ENCODE measurements around the gene TNP2. TPM values are rescaled to one million over a fixed set of nuclear protein-coding genes. Genes with fewer than 3 reads are reported as not detected.
"Not testable (repeated sequence)": the region's sequence is repeated elsewhere in the genome, so short reads cannot be mapped to it uniquely, and the experiment has no call there.

Gene TNP2
- total RNA-seq, 2 donors from 2014 or later = not detected

- DNase-seq (ENCODE audit: low spot score) = no peak
- H3K4me3 Mint-ChIP-seq = peak overlapping the region; percentile 91
- H3K36me3 Mint-ChIP-seq = no peaks in the 10 kb centered on the region
- ATAC-seq = no peak
- H3K9me3 Mint-ChIP-seq = no peaks in the 10 kb centered on the region
- H3K4me1 Mint-ChIP-seq (ENCODE audit: low read depth in 2 of 2) = peaks cover 57 to 68% of the 10 kb centered on the region in 2 donors
- H3K27me3 Mint-ChIP-seq = no peaks in the 10 kb centered on the region
- H3K27ac Mint-ChIP-seq = peak overlapping the region; percentile 91 to 94
Observed at GRCh38 chr16:11231367-11231970, 37.7 kb downstream of the TNP2 start.

GRCh38 chr16:11229906-11230305, 39.2 kb downstream of the TNP2 start:
- H3K4me1 Mint-ChIP-seq (ENCODE audit: low read depth in 2 of 2) = peaks cover 60 to 75% of the 10 kb centered on the region in 2 donors
- H3K9me3 Mint-ChIP-seq = no peaks in the 10 kb centered on the region
- ATAC-seq = no peak
- DNase-seq (ENCODE audit: low spot score) = no peak
- H3K27ac Mint-ChIP-seq = peak overlapping the region; percentile 91 to 94
- H3K36me3 Mint-ChIP-seq = no peaks in the 10 kb centered on the region
- H3K27me3 Mint-ChIP-seq = no peaks in the 10 kb centered on the region
- no peak overlapping the region for H3K4me3 Mint-ChIP-seq

DNA sequence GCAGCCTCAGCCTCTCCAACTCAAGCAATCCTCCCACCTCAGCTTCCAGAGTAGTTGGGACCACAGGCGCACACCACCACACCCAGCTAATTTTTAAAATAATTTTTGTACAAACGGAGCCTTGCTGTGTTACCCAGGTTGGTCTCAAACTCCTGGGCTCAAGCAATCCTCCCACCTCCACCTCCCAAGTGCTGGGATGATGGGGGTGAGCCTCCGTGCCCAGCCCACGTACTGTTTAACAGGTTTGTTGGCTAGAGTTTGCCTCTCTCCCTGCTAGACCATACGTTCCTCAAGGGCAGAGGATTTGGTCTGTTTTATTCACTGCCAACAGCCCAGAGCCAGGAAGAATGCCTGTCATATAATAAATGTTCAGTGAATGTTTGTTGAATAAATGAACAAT, 39.7 kb downstream of the TNP2 start:
- DNase-seq (ENCODE audit: low spot score) (no peak), ATAC-seq (no peak)
- H3K4me1 Mint-ChIP-seq (ENCODE audit: low read depth in 2 of 2) = peaks cover 61 to 75% of the 10 kb centered on the region in 2 donors
- no peaks in the 10 kb centered on the region for H3K9me3 Mint-ChIP-seq
- H3K27me3 Mint-ChIP-seq = no peaks in the 10 kb centered on the region
- H3K27ac Mint-ChIP-seq = peak overlapping the region; percentile 91 to 94
- H3K36me3 Mint-ChIP-seq = no peaks in the 10 kb centered on the region
- no peak overlapping the region for H3K4me3 Mint-ChIP-seq

DNA sequence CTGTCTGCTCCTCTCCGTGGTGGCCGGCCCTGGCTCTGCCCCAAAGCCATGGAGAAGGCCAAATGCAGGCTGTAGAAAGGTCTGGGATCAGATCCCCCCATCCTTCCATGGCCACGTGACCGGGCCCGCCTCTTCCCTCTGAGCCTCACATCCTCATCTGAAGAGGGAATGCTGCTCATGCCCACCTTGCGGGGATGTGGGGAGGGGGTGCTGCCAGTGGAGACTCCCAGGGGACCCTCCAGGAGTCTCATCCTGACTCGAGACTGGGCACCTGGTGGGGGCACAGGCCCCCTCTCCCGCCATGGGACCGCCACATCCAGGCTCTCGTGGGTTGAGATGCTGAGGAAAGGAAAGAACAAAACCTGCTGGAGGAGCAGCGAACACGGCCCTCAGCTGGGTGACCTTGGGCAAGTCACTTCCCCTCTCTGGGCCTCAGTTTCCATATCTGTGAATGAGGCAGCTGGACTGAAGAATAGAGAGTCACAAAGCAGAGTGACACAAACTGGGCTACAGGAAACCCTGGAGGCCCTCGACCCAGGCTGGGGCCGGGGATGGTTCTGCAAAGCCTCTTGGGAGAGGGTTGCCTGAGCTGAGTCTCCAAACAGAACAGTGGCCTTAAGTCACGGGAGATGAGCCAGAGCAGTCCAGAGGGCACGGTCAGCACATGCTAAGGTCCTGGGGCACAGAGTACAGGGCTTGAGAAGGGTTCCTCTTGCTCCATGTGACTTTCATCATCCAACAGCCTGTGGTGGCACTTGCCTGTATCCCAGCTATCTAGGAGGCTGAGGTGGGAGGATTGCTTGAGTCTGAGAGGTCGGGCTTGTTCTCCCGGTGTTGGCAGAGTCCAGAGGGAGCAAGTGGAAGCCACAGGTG, 43.2 kb downstream of the TNP2 start:
- peaks cover 44 to 57% of the 10 kb centered on the region in 2 donors for H3K4me1 Mint-ChIP-seq (ENCODE audit: low read depth in 2 of 2)
- no peaks in the 10 kb centered on the region for H3K27me3 Mint-ChIP-seq
- no peaks in the 10 kb centered on the region for H3K36me3 Mint-ChIP-seq
- peak overlapping the region; percentile 82 for H3K4me3 Mint-ChIP-seq
- ATAC-seq (no peak), DNase-seq (ENCODE audit: low spot score) (no peak)
- peak overlapping the region; percentile 93 to 95 for H3K27ac Mint-ChIP-seq
- no peaks in the 10 kb centered on the region for H3K9me3 Mint-ChIP-seq

DNA sequence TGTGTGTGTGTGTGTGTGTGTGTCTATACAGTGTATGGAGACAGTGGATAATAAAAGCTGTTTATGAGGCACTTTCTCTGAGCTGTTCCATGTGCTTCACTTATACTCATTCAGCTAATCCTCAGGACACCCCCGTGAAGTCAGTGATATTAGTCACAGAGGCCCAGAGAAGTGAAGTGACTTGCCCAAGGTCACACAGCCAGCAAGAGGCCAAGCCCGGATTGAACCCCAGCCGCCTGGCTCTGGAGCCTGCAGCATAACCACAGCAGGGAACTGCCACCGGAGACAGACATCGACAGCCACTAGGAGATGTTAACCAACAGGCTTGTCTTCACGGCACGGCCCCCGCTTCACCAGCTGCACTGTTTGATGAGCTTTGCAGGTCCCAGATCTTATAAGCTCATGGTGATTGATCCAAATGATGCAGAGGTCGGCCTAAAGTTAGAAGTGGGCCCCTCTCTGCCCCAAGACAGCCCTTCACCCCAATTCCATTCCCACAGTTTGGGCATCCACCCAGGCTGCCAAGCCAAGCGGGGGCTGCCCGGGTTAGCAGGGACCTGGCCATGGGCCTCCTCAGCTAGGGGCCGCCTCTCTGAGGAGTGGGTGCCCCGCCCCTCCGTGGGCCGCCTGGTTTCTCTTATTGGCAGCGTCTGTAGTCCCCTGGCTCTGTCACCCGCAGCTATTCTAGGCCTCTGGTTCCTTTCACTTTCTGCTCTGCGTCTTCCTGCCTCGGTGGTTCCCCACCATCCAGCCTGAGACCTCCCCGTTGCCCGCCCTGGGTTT, 44.0 kb downstream of the TNP2 start:
- H3K36me3 Mint-ChIP-seq = no peaks in the 10 kb centered on the region
- H3K27me3 Mint-ChIP-seq = no peaks in the 10 kb centered on the region
- peak overlapping the region; percentile 82 for H3K4me3 Mint-ChIP-seq
- DNase-seq (ENCODE audit: low spot score) = peak; percentile 92
- ATAC-seq = peak; percentile 88 to 89
- peaks cover 47 to 61% of the 10 kb centered on the region in 2 donors for H3K4me1 Mint-ChIP-seq (ENCODE audit: low read depth in 2 of 2)
- peak overlapping the region; percentile 93 to 95 for H3K27ac Mint-ChIP-seq
- no peaks in the 10 kb centered on the region for H3K9me3 Mint-ChIP-seq

- Mint-ChIP-seq H3K9me3 (peaks cover under 1% of the 10 kb centered on the region), H3K4me1 (ENCODE audit: low read depth in 2 of 2) (peaks cover 46 to 59% of the 10 kb centered on the region in 2 donors), H3K27ac (peak overlapping the region; percentile 93 to 95), H3K36me3 (peaks cover under 1% of the 10 kb centered on the region), H3K27me3 (no peaks in the 10 kb centered on the region), H3K4me3 (peak overlapping the region; percentile 82)
- DNase-seq (ENCODE audit: low spot score) = peak; percentile 90
- peak; percentile 74 to 76 for ATAC-seq
Observed at GRCh38 chr16:11224096-11224893, 44.8 kb downstream of the TNP2 start.

- H3K27me3 Mint-ChIP-seq; DNase-seq (ENCODE audit: low spot score); ATAC-seq; H3K9me3 Mint-ChIP-seq; H3K4me3 Mint-ChIP-seq: not testable (repeated sequence)
- Mint-ChIP-seq H3K4me1 (ENCODE audit: low read depth in 2 of 2) (peaks cover 53 to 56% of the 10 kb centered on the region in 2 donors), H3K36me3 (peaks cover 28% of the 10 kb centered on the region), H3K27ac (peak overlapping the region; percentile 3 to 6)
Observed at GRCh38 chr16:11220507-11220906, 48.6 kb downstream of the TNP2 start.

DNA sequence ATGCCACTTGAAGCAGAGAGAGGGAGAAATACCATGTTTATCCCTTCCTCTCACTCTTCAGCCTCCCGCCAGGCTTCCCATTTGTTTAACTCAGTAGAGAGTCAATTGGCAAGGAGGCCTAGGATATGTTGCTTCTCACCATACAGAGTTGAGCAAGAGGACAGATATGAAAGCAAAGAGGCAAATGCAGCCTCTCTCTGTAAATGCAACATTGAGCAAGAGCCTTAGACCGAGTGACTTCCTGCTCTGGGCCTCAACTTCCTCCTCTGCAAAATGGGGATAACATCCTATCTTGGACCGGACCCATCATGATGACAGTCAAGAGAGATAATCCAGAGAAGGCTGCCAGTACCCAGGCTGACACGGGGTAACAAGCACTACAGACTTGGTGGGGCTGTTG, 49.9 kb downstream of the TNP2 start:
- Mint-ChIP-seq H3K4me1 (ENCODE audit: low read depth in 2 of 2) (peaks cover 43% of the 10 kb centered on the region in 2 donors), H3K27me3 (no peaks in the 10 kb centered on the region), H3K9me3 (peaks cover 8% of the 10 kb centered on the region), H3K36me3 (peaks cover 28% of the 10 kb centered on the region), H3K27ac (peak overlapping the region; percentile 3 to 6), H3K4me3 (peak overlapping the region; percentile 38)
- ATAC-seq = peak; percentile 72 to 73
- no peak for DNase-seq (ENCODE audit: low spot score)

- peak overlapping the region; percentile 3 to 6 for H3K27ac Mint-ChIP-seq
- peaks cover 8% of the 10 kb centered on the region for H3K9me3 Mint-ChIP-seq
- no peak for DNase-seq (ENCODE audit: low spot score)
- H3K27me3 Mint-ChIP-seq = no peaks in the 10 kb centered on the region
- peaks cover 38 to 40% of the 10 kb centered on the region in 2 donors for H3K4me1 Mint-ChIP-seq (ENCODE audit: low read depth in 2 of 2)
- peak overlapping the region; percentile 38 for H3K4me3 Mint-ChIP-seq
- H3K36me3 Mint-ChIP-seq = peaks cover 28% of the 10 kb centered on the region
- no peak for ATAC-seq
Observed at GRCh38 chr16:11218604-11218962, 50.5 kb downstream of the TNP2 start.

Other genes starting within 250 kb of the TNP2 start
- gene SOCS1, start 13.1 kb downstream of the TNP2 start, total RNA-seq = 100 to 1,000 TPM; 199 to 299 TPM
- gene PRM3, start 4.3 kb upstream of the TNP2 start, total RNA-seq = not detected
- gene PRM2, start 7.2 kb upstream of the TNP2 start, total RNA-seq = not detected
- gene PRM1, start 12.0 kb upstream of the TNP2 start, total RNA-seq = not detected
- 10 to 100 TPM; 11.6 to 15.2 TPM for gene RMI2, start 76.1 kb upstream of the TNP2 start, total RNA-seq